Tibial nerve (tissue), 4 donors: ENCODE data around the gene ENOX1. TPM values are rescaled to one million over a fixed set of nuclear protein-coding genes. Genes with fewer than 3 reads are reported as not detected.
"Not testable (repeated sequence)": the region's sequence is repeated elsewhere in the genome, so short reads cannot be mapped to it uniquely, and the experiment has no call there.

Source experiments
- DNase-seq, 2 donors: peaks; one replicate each; pipeline ENCODE4 v3.0.0-alpha.2; 2019; ENCODE audit warnings: low spot score in 2 of 2
- H3K27ac ChIP-seq, 4 donors: fragments of 200-600 bp; sonication (generic) in 3 of 4; one replicate each; pipeline ENCODE4 v1.5.1; 2017 to 2019; ENCODE audit warnings: mild to moderate bottlenecking in 1 of 4
- H3K27me3 ChIP-seq, 2 donors: fragments of 200-600 bp; sonication (generic) in 1 of 2; one replicate each; pipeline versions ENCODE4 v1.5.1 to v1.6.0; 2017 to 2019
- H3K36me3 ChIP-seq, 3 donors: fragments of 200-600 bp; sonication (generic); one replicate each; pipeline ENCODE4 v1.5.1; 2018 to 2019
- H3K4me1 ChIP-seq, 4 donors: fragments of 200-600 bp; sonication (generic) in 3 of 4; one replicate each; pipeline ENCODE4 v1.5.1; 2017 to 2019
- H3K4me3 ChIP-seq, 4 donors: fragments of 200-600 bp; sonication (generic) in 3 of 4; one replicate each; pipeline ENCODE4 v1.5.1; 2017 to 2019; ENCODE audit warnings: mild to moderate bottlenecking in 1 of 4, moderate library complexity in 1 of 4
- H3K9me3 ChIP-seq, 4 donors: fragments of 200-600 bp; sonication (generic) in 3 of 4; one replicate each; pipeline ENCODE4 v1.5.1; 2017 to 2019
- EP300 ChIP-seq, 2 donors: sonication (generic); formaldehyde crosslinking; IDR thresholded peaks; one replicate each; pipeline ENCODE4 v1.6.1; 2017; ENCODE audit warnings: antibody characterized with exemption in 2 of 2, mild to moderate bottlenecking in 1 of 2
- POLR2A ChIP-seq, 2 donors: fragments of 450-650 bp; IDR thresholded peaks; one replicate each; pipeline ENCODE4 v1.6.1; 2017; ENCODE audit warnings: antibody characterized with exemption in 2 of 2, mild to moderate bottlenecking in 2 of 2, moderate library complexity in 2 of 2
- WGBS, 2 donors: methylation state at CpG; one replicate each; pipeline ENCODE4 v1.1.5; 2018; 5-methylcytosine and 5-hydroxymethylcytosine counted together
- total RNA-seq, 4 donors: library from RNA; depleted of rRNA; stranded (reverse); fragments of >200 nt; gene quantifications; one replicate each; pipeline ENCODE4 v1.1.0, GENCODE V29; 2016
- TF ChIP-seq, protein P1 (sequence below), 5 experiments: fragments of 200-600 bp in 3 of 5; fragments of 450-650 bp in 2 of 5; sonication (generic) in 3 of 5; IDR thresholded peaks; one replicate each; pipeline ENCODE4 v1.5.1; 2016 to 2019; ENCODE audit warnings: antibody characterized with exemption in 5 of 5, mild to moderate bottlenecking in 3 of 5, moderate library complexity in 2 of 5

Gene ENOX1
- total RNA-seq, 4 donors from 2014 or later = 2.6 to 8.2 (median 4.6) TPM

DNA sequence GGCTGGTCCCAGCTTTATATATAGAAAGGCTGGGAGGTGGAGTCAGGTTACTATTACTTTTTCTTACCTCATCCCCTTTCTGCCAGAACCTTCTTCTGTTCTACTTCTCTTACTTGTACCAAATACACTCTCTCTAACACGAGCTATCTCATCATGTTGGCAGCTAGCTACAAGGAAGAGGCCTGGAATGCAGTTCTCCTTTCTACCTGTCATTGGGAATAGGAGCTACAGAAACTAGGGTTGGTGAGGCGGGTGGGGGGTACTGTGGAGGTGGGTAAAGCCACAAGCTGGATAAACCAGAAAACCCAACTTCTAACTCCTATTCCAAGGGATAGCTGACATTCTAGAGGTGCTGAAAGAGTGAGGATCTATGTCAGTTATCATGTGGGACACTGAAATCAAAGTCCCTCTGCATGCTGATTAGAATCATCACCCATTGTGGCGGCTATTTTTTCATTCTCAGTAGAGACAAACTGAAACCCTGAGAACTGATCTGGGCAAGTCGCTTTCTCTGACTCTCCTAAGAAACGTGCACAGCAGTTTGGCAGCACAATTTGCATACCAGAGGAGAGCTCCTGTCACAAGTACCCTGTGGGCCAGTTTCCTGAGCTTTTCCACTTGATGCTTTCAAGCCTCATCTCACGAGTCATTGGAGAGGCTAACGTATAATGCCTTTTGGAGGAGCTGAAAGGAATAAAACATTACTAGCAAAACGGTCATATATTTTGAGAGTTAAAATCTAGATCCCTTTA, 358.1 kb downstream of the ENOX1 start:
- H3K4me3 ChIP-seq = no peak overlapping the region
- H3K27me3 ChIP-seq = no peaks in the 10 kb centered on the region
- peaks cover 0 to 5% (median 0%) of the 10 kb centered on the region in 4 donors for H3K4me1 ChIP-seq
- no peaks in the 10 kb centered on the region for H3K36me3 ChIP-seq
- 85 to 86% methylated on average over 8 of the region's 8 CpGs for WGBS, 2 donors
- H3K27ac ChIP-seq = no peak overlapping the region
- no peaks in the 10 kb centered on the region for H3K9me3 ChIP-seq
- no peak for DNase-seq
- TF ChIP-seq EP300 (IDR thresholded peaks at IDR 0.05) (no peak), POLR2A (IDR thresholded peaks at IDR 0.05) (no peak)
- TF ChIP-seq, protein P1, sequence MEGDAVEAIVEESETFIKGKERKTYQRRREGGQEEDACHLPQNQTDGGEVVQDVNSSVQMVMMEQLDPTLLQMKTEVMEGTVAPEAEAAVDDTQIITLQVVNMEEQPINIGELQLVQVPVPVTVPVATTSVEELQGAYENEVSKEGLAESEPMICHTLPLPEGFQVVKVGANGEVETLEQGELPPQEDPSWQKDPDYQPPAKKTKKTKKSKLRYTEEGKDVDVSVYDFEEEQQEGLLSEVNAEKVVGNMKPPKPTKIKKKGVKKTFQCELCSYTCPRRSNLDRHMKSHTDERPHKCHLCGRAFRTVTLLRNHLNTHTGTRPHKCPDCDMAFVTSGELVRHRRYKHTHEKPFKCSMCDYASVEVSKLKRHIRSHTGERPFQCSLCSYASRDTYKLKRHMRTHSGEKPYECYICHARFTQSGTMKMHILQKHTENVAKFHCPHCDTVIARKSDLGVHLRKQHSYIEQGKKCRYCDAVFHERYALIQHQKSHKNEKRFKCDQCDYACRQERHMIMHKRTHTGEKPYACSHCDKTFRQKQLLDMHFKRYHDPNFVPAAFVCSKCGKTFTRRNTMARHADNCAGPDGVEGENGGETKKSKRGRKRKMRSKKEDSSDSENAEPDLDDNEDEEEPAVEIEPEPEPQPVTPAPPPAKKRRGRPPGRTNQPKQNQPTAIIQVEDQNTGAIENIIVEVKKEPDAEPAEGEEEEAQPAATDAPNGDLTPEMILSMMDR (IDR thresholded peaks at IDR 0.05) = no peak

DNA sequence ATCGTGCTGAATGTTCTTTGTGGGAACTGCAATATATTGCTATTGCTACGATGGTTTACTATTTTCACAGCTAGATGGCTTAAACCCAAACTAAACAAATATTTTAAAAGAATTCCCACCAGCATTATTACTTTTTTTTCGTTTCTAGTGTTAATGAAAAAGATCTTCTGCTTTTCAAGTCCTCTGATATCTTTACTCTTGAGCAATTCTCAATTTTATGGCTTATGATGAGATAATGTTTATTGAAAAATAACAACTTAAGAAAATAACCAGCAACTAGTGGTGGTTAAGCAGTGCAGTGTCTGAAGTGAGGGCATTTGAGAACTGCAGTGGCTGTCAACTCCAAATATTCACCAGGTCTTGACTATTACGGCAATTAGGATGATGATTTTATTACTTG, 360.4 kb downstream of the ENOX1 start:
- no peaks in the 10 kb centered on the region for H3K36me3 ChIP-seq
- H3K27ac ChIP-seq = no peak overlapping the region
- no peak for DNase-seq
- H3K27me3 ChIP-seq = no peaks in the 10 kb centered on the region
- no peaks in the 10 kb centered on the region for H3K9me3 ChIP-seq
- no peak for TF ChIP-seq POLR2A (IDR thresholded peaks at IDR 0.05)
- TF ChIP-seq, protein P1 (IDR thresholded peaks at IDR 0.05) = no peak
- no peak for TF ChIP-seq EP300 (IDR thresholded peaks at IDR 0.05)
- peaks cover 0 to 5% (median 0%) of the 10 kb centered on the region in 4 donors for H3K4me1 ChIP-seq
- 48 to 51% methylated on average over 4 of the region's 4 CpGs for WGBS, 2 donors
- H3K4me3 ChIP-seq = no peak overlapping the region

DNA sequence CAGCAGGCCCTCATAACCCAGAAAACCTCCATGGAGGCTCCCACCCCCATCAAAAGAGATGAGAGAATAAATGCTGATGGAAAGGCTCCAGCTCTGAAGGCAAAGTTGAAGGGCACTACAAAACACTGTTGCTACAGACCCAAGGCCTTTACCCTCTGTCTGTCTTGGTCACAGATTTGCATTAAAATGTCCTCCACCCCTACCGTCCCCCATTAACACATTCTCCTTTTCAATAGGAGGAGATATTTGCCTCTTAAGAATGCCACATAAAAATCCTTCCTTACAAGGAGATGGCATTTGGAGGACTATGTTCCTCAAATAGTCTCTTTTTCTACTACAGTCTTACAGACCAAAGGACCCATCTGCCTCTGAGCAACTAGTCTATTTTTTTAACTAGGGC, 361.5 kb downstream of the ENOX1 start:
- no peak for TF ChIP-seq EP300 (IDR thresholded peaks at IDR 0.05)
- TF ChIP-seq POLR2A (IDR thresholded peaks at IDR 0.05) = no peak
- TF ChIP-seq, protein P1 (IDR thresholded peaks at IDR 0.05) = no peak
- 65 to 71% methylated on average over 1 of the region's 1 CpG for WGBS, 2 donors

DNA sequence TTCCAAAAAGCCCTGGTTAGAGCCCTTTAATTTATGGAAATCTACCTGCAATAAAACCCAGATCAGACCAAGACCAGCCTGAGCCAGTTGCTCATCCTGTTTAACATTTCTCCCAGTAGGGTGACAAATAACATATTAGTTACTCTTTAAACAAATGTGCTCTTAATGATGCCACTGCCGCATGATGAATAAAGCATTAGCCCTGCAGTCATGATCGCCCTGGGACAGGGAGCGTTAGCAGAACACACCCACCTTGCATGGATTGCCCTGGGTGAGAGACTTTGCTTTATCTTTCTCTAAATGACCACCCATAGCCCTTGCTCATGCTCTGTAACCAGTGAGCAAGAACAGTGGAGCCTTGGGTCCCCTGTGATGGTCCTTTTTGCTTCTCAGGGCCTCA, 362.4 kb downstream of the ENOX1 start:
- no peak overlapping the region for H3K4me3 ChIP-seq
- no peak for DNase-seq
- TF ChIP-seq EP300 (IDR thresholded peaks at IDR 0.05) = no peak
- TF ChIP-seq, protein P1 (IDR thresholded peaks at IDR 0.05) = no peak
- 93 to 94% methylated on average over 3 of the region's 3 CpGs for WGBS, 2 donors
- no peaks in the 10 kb centered on the region for H3K27me3 ChIP-seq
- H3K27ac ChIP-seq = no peak overlapping the region
- H3K9me3 ChIP-seq = no peaks in the 10 kb centered on the region
- peaks cover 0 to 5% (median 0%) of the 10 kb centered on the region in 4 donors for H3K4me1 ChIP-seq
- H3K36me3 ChIP-seq = no peaks in the 10 kb centered on the region

More for the DNA sequence above, 361.5 kb downstream of the ENOX1 start:
- Histone ChIP-seq H3K36me3 (no peaks in the 10 kb centered on the region), H3K4me3 (no peak overlapping the region), H3K27ac (no peak overlapping the region), H3K27me3 (no peaks in the 10 kb centered on the region), H3K9me3 (no peaks in the 10 kb centered on the region), H3K4me1 (peaks cover 0 to 5% (median 0%) of the 10 kb centered on the region in 4 donors)
- no peak for DNase-seq

DNA sequence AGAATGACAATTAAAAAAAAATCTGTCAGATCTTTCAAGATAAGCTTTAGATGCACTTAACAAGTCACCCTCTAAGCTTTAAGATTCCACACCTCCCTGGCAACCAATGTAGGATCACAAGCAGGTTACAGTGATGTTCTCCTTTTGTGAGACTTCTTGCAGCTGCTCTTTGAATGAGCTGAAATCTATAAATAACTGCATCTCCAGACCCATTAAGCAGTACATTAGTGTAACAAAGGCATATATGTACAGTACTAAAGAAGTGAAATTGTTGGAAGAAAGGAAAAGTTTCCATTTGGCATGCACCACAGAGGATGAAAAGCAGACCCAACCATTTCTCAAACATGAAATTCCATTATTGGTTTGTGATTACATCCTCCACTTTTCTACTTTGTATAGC, 364.7 kb downstream of the ENOX1 start:
- H3K27ac ChIP-seq = no peak overlapping the region

DNA sequence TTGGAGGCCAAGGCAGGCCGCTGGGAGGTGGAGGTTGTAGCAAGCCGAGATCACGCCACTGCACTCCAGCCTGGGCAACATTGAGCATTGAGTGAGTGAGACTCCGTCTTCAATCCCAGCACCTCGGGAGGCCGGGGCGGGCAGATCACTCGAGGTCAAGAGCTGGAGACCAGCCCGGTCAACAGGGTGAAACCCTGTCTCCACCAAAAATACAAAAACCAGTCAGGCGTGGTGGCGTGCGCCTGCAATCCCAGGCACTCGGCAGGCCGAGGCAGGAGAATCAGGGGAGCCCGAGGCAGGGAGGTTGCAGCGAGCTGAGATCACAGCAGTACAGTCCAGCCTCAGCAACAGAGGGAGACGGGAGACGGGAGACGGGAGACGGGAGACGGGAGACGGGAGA, 369.9 kb downstream of the ENOX1 start:
- not testable (repeated sequence) for H3K36me3 ChIP-seq, H3K27ac ChIP-seq, H3K27me3 ChIP-seq, H3K4me1 ChIP-seq, DNase-seq, H3K4me3 ChIP-seq, H3K9me3 ChIP-seq
- WGBS, 2 donors = 95 to 96% methylated on average over 20 to 21 of the region's 22 CpGs

More for the DNA sequence above, 364.7 kb downstream of the ENOX1 start:
- TF ChIP-seq, protein P1 (IDR thresholded peaks at IDR 0.05) = no peak
- TF ChIP-seq EP300 (IDR thresholded peaks at IDR 0.05) = no peak
- no peak for TF ChIP-seq POLR2A (IDR thresholded peaks at IDR 0.05)
- H3K4me1 ChIP-seq = peaks cover 0 to 5% (median 0%) of the 10 kb centered on the region in 4 donors
- no peak for DNase-seq
- H3K27me3 ChIP-seq = no peaks in the 10 kb centered on the region
- no peaks in the 10 kb centered on the region for H3K9me3 ChIP-seq
- no peak overlapping the region for H3K4me3 ChIP-seq
- H3K36me3 ChIP-seq = no peaks in the 10 kb centered on the region

DNA sequence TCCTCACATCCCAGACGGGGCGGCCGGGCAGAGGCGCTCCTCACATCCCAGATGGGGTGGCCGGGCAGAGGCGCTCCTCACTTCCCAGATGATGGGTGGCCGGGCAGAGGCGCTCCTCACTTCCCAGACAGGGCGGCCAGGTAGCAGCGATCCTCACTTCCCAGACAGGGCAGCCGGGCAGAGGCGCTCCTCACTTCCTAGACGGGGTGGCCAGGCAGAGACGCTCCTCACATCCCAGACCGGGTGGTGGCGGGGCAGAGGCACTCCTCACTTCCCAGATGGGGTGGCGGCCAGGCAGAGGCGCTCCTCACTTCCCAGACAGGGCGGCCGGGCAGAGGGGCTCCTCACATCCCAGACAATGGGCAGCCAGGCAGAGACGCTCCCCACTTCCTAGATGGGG, 370.4 kb downstream of the ENOX1 start:
- not testable (repeated sequence) for H3K27ac ChIP-seq, H3K36me3 ChIP-seq, DNase-seq, H3K4me1 ChIP-seq, H3K27me3 ChIP-seq, H3K4me3 ChIP-seq, H3K9me3 ChIP-seq
- WGBS, 2 donors = 91 to 97% methylated on average over 7 to 15 of the region's 21 CpGs

DNA sequence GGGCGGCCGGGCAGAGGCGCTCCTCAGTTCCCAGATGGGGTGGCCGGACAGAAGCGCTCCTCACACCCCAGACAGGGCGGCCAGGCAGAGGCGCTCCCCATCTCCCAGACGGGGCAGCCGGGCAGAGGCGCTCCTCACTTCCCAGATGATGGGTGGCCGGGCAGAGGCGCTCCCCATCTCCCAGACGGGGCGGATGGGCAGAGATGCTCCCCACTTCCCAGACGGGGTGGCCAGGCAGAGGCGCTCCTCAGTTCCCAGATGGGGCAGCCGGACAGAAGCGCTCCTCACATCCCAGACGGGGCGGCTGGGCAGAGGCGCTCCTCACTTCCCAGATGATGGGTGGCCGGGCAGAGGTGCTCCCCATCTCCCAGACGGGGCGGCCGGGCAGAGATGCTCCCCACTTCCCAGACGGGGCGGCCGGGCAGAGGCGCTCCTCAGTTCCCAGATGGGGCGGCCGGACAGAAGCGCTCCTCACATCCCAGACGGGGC, 370.8 kb downstream of the ENOX1 start:
- not testable (repeated sequence) for H3K9me3 ChIP-seq, H3K27me3 ChIP-seq, H3K36me3 ChIP-seq, H3K4me3 ChIP-seq, H3K27ac ChIP-seq, H3K4me1 ChIP-seq, DNase-seq
- WGBS, 2 donors = 90 to 92% methylated on average over 25 to 31 of the region's 33 CpGs
